HG03139 (cell line): ENCODE data around the gene KRTAP4-11.
"Not testable (repeated sequence)": the region's sequence is repeated elsewhere in the genome, so short reads cannot be mapped to it uniquely, and the experiment has no call there.

Experiments used
- ATAC-seq: cut with Tn5 transposase; IDR thresholded peaks from one replicate; pipeline ENCODE4 v1.9.1; 2021; ENCODE audit not compliant: unreplicated experiment

Gene KRTAP4-11

DNA sequence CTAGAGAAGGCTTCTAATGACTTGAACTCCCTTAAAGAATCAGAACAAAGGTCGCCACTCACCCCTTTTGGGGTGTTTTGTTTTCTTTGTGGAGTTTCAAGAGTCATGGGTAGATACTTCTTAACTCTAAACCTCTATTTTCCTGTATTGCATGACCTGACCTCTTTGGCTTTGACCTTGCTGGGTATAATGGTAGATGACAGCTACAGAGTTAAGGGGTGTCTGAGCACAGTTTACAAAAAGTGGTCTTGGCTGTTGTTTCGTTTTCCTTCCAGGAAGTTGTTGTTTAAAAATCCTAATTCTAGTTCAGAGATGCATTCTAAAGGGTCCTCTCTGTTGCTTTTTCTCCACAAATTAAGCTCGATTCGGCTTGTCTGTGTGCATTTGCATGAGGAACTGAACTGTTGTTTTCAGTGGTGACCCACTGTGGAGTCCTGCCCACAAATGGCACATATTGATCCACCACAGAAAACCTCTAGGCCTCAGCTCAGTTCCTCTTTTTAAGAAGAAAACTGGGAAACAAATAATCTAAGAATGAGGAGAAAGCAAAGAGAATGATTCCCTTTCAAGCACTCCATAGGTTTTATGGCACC is 29.3 kb downstream of the KRTAP4-11 start:
- not testable (repeated sequence) for ATAC-seq

DNA sequence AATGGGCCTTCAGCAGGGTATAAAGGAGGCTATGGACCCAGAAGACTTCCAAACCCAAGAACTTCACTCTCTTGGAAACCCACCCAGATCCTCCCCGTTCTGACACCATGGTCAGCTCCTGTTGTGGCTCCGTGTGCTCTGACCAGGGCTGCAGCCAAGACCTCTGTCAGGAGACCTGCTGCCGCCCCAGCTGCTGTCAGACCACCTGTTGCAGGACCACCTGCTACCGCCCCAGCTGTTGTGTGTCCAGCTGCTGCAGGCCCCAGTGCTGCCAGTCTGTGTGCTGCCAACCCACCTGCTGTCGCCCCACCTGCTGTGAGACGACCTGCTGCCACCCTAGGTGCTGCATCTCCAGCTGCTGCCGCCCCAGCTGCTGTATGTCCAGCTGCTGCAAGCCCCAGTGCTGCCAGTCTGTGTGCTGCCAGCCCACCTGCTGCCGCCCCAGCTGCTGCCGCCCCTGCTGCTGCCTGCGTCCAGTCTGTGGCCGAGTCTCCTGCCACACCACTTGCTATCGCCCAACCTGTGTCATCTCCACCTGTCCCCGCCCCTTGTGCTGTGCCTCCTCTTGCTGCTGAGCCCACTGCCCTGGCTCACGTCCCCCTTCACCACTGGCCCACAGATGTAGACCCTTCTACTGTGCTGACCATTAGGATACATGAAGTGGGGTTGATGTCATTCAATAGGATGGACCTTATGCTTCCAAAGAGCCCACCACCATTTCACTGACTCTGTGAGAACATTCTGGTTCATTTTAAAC is 33.9 kb downstream of the KRTAP4-11 start, which contains the start of gene KRTAP4-7:
Gene KRTAP4-7 (plus strand): TSS at position 51 of the 757 bp plus-strand sequence. CDS start 57 bp downstream, at position 108.
- not testable (repeated sequence) for ATAC-seq

DNA sequence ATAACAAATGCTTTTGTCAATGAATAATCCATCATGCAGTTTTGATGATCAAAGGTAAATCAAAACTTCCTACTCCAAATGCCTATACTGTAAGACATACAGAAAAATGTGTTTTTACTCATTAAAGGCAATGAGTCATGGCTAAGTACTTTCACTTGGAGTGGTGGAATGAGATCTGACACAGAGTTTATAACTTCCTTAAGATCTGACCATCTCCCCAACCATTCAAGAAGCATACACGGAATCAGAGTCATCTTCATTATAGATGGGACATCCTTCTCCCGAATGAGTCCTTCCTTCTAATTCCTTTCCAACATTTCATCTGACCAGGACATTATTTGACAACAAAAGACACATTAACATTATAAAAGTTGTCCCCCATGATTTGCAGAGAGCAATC is 34.7 kb downstream of the KRTAP4-11 start:
- ATAC-seq: not testable (repeated sequence)

DNA sequence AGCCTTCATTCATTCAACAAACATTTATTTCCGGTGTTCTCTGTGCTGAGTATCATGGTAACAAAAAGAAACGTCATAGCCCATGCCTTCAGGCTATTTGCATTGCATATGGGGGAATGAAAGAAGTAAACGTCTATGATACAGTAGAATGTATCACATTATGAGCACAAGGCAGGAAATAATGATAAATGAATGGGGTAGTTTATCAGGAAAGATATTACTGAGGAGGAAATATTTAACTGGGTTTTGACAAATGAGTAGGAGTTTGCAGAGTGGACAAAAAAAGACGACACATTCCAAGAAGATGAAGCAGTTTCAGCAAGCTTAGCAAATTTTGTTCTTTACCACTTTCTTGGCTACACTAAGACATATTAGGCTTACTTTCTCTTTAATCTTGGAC is 35.5 kb downstream of the KRTAP4-11 start:
- no peak for ATAC-seq

DNA sequence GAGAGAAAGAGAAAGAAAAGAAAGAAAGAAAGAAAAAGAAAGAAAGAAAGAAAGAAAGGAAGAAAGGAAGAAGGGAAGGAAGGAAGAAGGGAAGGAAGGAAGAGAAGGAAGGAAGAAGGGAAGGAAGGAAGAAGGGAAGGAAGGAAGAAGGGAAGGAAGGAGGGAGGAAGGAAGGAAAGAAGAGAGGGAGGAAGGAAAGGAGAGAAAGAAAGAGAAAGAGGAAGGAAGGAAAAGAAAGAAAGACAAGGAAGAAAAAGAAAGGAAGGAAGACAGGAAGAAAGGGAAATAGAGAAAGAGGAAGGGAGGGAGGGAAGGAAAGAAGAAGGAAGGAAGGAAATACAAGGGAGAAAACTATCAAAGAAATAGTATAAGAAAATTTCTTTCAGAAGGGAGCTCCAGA is 41.4 kb downstream of the KRTAP4-11 start:
- ATAC-seq: no peak

DNA sequence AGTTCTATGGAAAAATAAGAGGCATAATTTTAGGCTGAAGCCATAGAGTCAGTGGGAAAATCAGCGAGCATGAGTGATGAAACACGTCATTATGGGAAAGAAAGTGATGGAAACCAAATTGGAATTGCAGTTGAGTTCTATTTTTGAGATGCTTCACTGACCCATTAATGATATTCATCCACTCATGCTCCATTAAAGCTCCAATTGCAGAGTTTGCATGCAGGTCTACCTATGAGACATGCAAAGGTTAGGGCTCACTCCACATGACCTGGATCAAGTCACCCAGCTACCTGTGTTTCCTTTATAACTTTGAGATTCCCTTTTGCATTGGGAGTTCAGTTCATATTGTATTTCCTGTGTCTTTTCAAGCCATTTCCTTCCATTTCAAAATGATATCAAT is 44.5 kb downstream of the KRTAP4-11 start:
- ATAC-seq: no peak

DNA sequence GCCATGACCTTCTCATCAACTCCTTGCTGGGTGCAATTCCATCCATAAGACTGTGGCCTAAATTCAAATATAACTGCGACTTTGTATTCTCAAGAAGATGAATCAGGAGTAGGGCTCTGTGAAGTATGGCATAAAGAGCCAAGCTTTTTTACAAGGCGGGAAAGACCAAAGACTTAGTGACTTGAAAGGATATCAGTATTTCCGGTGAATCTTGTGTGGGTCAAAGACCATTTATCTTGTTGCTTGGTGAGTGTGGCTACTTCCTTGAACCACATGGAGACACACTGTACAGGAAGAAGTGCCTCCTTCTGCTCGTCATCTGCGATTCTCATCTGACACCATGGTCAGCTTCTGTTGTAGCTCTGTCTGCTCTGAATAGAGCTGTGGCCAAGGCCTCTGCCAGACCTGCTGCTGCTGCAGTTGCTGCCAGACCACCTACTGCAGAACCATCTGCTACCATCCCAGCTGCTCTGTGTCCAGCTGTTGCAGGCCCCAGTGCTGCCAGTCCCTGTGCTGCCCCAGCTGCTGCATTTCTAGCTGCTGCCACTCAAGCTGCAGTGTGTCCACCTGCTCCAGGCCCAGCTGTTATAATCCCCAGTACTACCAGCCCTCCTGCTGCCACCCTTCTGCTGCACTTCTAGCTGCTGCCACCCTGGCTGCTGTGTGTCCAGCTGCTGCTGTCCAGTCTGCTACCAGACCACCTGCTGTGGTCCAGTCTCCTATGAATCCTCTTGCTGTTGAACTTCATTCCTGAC is 46.4 kb downstream of the KRTAP4-11 start:
- ATAC-seq: no peak

DNA sequence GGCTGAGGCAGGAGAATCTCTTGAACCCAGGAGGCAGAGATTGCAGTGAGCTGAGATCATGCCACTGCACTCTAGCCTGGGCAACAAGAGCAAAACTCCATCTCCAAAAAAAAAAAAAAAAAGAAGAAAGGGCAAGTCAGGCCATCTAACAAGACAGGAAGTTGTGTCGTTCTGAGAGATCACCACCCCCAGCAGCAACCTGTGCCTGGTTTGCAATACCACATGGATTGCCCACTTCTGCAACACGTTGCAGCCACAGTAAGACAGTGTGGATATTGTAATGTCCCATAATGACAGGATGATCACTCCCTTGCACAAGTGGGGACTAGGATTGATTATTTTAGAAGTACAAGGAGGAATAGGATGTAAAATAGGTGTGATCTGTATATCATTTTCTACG is 49.1 kb downstream of the KRTAP4-11 start:
- ATAC-seq: no peak

DNA sequence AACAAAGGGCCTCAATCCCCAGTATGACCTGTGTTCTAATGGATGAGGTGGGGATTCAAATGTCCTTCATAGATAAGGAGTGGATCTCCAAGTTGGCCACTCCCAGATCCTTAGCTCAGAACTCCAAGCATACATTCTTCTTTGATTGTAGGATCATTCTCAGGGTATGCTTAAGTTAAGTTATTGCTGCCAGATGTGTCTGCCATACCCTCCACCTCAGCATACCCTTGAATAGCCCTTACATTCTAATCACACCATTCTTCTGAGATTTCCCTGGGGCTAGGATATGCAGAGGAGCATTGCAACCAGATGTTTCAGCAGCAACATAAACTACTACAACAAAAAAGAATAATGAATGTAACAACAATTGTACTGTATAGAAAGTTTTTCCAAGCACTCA is 50.9 kb downstream of the KRTAP4-11 start:
- ATAC-seq: no peak
